ENCODE measurements around the gene HOXC4.
"Not testable (repeated sequence)": the region's sequence is repeated elsewhere in the genome, so short reads cannot be mapped to it uniquely, and the experiment has no call there.

HOXC4 gene

GRCh38 chr12:54100588-54100987, 47.0 kb downstream of the HOXC4 start:
- DNase-seq, result not testable (repeated sequence)

- not testable (repeated sequence) for DNase-seq
Measured at GRCh38 chr12:54102223-54102622, 48.6 kb downstream of the HOXC4 start.

DNA sequence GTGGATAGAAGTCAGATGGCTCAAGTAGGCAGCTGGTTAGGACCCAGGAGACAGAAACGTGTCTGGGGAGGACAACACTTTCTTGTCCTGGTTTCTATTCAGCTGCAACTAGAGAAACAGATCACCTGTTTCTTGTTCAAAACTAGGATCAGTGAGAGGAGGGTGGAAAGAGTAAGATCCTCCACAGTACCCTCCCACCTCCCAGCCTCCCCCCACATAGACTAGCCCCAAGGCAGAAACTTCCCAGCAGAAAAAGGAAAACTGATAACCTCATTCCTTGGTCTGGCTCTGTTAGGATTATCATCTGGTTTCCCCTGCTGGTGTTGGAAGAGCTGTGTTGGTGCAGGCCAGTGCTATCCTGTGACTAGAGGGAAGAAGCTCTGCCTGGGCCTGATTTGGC, 50.2 kb downstream of the HOXC4 start:
- DNase-seq, result not testable (repeated sequence)
